HEK293 (cell line): ENCODE results near the gene CTBP2.

Experiments used
- ATF2 ChIP-seq: fragments of 450-650 bp; formaldehyde crosslinking; IDR thresholded peaks from 2 replicates; pipeline ENCODE4 v1.5.1; 2016; ENCODE audit warnings: missing biosample characterization, missing genetic modification characterization, low read depth
- HOXA7 ChIP-seq: sonication (generic); formaldehyde crosslinking; IDR thresholded peaks from 2 replicates; pipeline ENCODE4 v1.8.1; 2022; ENCODE audit warnings: missing genetic modification reagents, borderline replicate concordance
- KLF1 ChIP-seq: fragments of 450-650 bp; formaldehyde crosslinking; IDR thresholded peaks from 2 replicates; pipeline ENCODE4 v1.5.1; 2016; ENCODE audit warnings: missing biosample characterization, missing genetic modification characterization
- KLF16 ChIP-seq: fragments of 450-650 bp; formaldehyde crosslinking; IDR thresholded peaks from 2 replicates; pipeline ENCODE4 v1.5.1; 2017; ENCODE audit warnings: missing biosample characterization, missing genetic modification characterization
- SP2 ChIP-seq: fragments of 450-650 bp; formaldehyde crosslinking; IDR thresholded peaks from 2 replicates; pipeline ENCODE4 v1.5.1; 2016; ENCODE audit warnings: missing biosample characterization, missing genetic modification characterization
- ZFP41 ChIP-seq: fragments of 450-650 bp; formaldehyde crosslinking; IDR thresholded peaks from 2 replicates; pipeline ENCODE4 v1.5.1; 2016; ENCODE audit warnings: missing biosample characterization, missing genetic modification characterization, borderline replicate concordance
- ZNF175 ChIP-seq: fragments of 450-650 bp; formaldehyde crosslinking; IDR thresholded peaks from 2 replicates; pipeline ENCODE4 v1.5.1; 2016; ENCODE audit warnings: missing biosample characterization, missing genetic modification characterization
- ZNF777 ChIP-seq: fragments of 450-650 bp; formaldehyde crosslinking; IDR thresholded peaks from 2 replicates; pipeline ENCODE4 v1.5.1; 2017; ENCODE audit warnings: missing biosample characterization, missing genetic modification characterization, borderline replicate concordance
- TF ChIP-seq, protein P1 (sequence below): fragments of 450-650 bp; formaldehyde crosslinking; IDR thresholded peaks from 2 replicates; pipeline ENCODE4 v1.5.1; 2016; ENCODE audit warnings: missing biosample characterization, missing genetic modification characterization, borderline replicate concordance
- TF ChIP-seq, protein P2 (sequence below): IDR thresholded peaks from 2 replicates; pipeline ENCODE4 v1.6.1; 2011; ENCODE audit warnings: mild to moderate bottlenecking, low read depth, low read length, borderline replicate concordance
- TF ChIP-seq, protein P3 (sequence below): fragments of 450-650 bp; formaldehyde crosslinking; IDR thresholded peaks from 2 replicates; pipeline ENCODE4 v1.5.1; 2016; ENCODE audit warnings: missing biosample characterization, missing genetic modification characterization

DNA sequence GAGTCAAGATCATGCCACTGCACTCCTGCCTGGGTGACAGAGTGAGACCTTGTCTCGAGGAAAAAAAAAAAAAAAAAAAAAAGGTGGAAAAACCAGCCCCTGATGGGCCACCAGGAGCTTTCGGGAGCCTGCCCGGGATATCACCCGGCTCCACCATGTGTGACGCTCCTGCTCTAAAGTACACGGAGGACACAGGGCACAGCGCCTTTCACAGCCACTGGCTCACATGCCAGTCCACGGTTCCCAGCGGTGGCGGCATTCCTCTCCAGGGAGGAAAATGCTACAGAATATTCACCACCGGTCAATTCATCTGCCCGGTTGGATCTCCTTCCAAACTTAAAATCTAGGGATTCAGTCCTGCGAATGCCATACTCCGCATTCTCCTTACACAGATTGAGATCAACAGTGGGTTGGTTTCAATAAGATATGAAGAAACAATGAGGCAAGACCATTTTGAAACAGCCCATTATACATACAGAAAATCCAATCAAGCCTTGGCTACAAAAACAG is 81.2 kb downstream of the CTBP2 start:
- TF ChIP-seq ZNF175 (tag by site-specific recombination): no peak
- TF ChIP-seq, protein P1, sequence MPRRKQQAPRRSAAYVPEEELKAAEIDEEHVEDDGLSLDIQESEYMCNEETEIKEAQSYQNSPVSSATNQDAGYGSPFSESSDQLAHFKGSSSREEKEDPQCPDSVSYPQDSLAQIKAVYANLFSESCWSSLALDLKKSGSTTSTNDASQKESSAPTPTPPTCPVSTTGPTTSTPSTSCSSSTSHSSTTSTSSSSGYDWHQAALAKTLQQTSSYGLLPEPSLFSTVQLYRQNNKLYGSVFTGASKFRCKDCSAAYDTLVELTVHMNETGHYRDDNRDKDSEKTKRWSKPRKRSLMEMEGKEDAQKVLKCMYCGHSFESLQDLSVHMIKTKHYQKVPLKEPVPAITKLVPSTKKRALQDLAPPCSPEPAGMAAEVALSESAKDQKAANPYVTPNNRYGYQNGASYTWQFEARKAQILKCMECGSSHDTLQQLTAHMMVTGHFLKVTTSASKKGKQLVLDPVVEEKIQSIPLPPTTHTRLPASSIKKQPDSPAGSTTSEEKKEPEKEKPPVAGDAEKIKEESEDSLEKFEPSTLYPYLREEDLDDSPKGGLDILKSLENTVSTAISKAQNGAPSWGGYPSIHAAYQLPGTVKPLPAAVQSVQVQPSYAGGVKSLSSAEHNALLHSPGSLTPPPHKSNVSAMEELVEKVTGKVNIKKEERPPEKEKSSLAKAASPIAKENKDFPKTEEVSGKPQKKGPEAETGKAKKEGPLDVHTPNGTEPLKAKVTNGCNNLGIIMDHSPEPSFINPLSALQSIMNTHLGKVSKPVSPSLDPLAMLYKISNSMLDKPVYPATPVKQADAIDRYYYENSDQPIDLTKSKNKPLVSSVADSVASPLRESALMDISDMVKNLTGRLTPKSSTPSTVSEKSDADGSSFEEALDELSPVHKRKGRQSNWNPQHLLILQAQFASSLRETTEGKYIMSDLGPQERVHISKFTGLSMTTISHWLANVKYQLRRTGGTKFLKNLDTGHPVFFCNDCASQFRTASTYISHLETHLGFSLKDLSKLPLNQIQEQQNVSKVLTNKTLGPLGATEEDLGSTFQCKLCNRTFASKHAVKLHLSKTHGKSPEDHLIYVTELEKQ (tag by site-specific recombination): no peak
- no peak for TF ChIP-seq HOXA7 (CRISPR knock-in tag)
- no peak for TF ChIP-seq SP2 (tag by site-specific recombination)
- no peak for TF ChIP-seq ZNF777 (tag by site-specific recombination)
- TF ChIP-seq, protein P2, sequence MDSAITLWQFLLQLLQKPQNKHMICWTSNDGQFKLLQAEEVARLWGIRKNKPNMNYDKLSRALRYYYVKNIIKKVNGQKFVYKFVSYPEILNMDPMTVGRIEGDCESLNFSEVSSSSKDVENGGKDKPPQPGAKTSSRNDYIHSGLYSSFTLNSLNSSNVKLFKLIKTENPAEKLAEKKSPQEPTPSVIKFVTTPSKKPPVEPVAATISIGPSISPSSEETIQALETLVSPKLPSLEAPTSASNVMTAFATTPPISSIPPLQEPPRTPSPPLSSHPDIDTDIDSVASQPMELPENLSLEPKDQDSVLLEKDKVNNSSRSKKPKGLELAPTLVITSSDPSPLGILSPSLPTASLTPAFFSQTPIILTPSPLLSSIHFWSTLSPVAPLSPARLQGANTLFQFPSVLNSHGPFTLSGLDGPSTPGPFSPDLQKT: no peak
- TF ChIP-seq, protein P3, sequence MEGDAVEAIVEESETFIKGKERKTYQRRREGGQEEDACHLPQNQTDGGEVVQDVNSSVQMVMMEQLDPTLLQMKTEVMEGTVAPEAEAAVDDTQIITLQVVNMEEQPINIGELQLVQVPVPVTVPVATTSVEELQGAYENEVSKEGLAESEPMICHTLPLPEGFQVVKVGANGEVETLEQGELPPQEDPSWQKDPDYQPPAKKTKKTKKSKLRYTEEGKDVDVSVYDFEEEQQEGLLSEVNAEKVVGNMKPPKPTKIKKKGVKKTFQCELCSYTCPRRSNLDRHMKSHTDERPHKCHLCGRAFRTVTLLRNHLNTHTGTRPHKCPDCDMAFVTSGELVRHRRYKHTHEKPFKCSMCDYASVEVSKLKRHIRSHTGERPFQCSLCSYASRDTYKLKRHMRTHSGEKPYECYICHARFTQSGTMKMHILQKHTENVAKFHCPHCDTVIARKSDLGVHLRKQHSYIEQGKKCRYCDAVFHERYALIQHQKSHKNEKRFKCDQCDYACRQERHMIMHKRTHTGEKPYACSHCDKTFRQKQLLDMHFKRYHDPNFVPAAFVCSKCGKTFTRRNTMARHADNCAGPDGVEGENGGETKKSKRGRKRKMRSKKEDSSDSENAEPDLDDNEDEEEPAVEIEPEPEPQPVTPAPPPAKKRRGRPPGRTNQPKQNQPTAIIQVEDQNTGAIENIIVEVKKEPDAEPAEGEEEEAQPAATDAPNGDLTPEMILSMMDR (tag by site-specific recombination): no peak
- TF ChIP-seq KLF1: no peak
- TF ChIP-seq ATF2: no peak
- TF ChIP-seq ZFP41 (tag by site-specific recombination): no peak
- TF ChIP-seq KLF16 (tag by site-specific recombination): no peak
